HL-60 (cell line): ENCODE results near the gene HMCES.

Experiments used
- POLR2AphosphoS5 ChIP-seq: IDR thresholded peaks from 2 replicates; pipeline ENCODE4 v1.6.1; 2012; ENCODE audit warnings: low read depth
- TF ChIP-seq, protein P1 (sequence below): IDR thresholded peaks from one replicate; pipeline ENCODE4 v1.5.1; 2011; ENCODE audit warnings: low read length, control low read depth, inconsistent platforms; ENCODE audit not compliant: insufficient read depth

DNA sequence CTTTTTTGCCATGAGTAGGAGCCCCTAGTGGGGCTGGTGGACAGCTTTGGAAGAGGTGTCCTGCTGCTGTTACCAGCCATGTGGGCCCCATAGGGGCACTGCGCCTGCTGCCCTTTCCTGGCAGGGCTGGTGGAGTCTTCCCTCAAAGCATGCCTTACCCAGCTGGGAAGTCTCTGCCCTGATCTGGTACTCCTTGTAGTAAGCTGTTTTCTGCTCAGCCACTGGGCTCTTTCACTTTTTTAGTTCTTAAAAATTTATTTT is 26.2 kb downstream of the HMCES start:
- TF ChIP-seq, protein P1, sequence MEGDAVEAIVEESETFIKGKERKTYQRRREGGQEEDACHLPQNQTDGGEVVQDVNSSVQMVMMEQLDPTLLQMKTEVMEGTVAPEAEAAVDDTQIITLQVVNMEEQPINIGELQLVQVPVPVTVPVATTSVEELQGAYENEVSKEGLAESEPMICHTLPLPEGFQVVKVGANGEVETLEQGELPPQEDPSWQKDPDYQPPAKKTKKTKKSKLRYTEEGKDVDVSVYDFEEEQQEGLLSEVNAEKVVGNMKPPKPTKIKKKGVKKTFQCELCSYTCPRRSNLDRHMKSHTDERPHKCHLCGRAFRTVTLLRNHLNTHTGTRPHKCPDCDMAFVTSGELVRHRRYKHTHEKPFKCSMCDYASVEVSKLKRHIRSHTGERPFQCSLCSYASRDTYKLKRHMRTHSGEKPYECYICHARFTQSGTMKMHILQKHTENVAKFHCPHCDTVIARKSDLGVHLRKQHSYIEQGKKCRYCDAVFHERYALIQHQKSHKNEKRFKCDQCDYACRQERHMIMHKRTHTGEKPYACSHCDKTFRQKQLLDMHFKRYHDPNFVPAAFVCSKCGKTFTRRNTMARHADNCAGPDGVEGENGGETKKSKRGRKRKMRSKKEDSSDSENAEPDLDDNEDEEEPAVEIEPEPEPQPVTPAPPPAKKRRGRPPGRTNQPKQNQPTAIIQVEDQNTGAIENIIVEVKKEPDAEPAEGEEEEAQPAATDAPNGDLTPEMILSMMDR: no peak
- no peak for TF ChIP-seq POLR2AphosphoS5
